Suppressor macrophage (primary cell): ENCODE data around the gene LAPTM4A.
"Not testable (repeated sequence)": the region's sequence is repeated elsewhere in the genome, so short reads cannot be mapped to it uniquely, and the experiment has no call there.

Experiments
- DNase-seq, 4 experiments: peaks; one replicate each; pipeline ENCODE4 v3.0.0-alpha.2; 2020 to 2022
- total RNA-seq, 17 experiments: gene quantifications; one replicate each; lab custom pipeline; 2026; ENCODE audit warnings: mixed read lengths in 6 of 17, inconsistent platforms in 3 of 17; lab: John Stamatoyannopoulos, UW

The LAPTM4A gene
- total RNA-seq = 67.1 to 155 (median 101) reads per million in 17 experiments

DNA sequence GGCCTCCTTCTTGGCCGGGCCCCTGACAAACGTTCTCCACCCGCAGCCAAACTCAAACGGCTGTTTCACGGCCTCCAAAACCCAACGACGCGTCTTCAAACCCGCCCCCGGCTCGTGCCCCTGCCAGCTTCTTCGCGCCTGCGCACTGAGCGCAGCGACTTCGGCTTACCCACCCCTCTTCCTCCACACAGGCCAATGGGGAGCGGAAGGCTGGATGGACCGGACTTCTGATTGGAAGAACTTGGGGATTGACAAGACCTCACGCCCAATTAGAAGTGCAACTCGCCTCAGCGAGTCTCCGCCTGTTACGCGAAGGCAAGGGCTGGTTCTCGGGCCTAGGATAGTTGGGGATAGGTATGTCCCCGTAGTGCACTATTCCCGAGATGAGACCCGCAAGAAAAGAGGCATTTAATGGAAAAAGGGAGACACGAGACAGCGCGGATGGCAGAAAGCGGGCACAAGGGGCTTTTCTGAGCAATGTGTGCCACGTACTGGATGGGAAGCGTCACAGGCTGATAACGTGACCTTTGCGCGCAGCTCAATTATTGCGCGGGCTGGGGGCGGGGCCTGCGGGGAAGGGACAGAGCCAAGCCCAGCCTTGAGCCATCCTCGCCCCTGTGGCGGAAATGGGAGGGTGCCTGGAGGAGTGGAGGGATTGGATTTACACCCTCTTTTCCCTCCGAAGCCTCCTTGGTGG lies at the start of gene LAPTM4A:
TSS of gene LAPTM4A (minus strand) at position 97 of the 697 bp plus-strand sequence. CDS start 108 bp downstream, outside the sequence.
- peak; percentile 99 to 100 (median 100) for DNase-seq

DNA sequence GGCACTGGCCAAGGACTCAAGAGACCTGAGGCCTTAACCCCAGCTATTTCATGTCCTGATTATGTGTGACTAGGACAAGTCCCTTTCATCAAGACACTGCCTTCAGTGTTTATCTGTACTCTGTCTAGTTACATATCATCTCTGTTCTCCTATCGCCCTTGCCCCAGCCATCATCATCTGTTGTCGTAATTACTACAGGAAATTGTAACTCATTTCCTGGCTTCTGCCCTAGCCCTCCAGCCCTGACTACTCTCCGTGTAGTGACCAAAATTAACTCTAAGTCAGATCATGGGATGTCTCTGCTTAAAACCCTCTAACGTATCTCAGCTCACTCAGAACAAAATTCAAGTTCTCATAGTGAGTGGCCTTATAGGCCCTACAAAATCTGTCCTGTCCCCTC lies 49.3 kb upstream of the LAPTM4A start:
- DNase-seq = no peak

DNA sequence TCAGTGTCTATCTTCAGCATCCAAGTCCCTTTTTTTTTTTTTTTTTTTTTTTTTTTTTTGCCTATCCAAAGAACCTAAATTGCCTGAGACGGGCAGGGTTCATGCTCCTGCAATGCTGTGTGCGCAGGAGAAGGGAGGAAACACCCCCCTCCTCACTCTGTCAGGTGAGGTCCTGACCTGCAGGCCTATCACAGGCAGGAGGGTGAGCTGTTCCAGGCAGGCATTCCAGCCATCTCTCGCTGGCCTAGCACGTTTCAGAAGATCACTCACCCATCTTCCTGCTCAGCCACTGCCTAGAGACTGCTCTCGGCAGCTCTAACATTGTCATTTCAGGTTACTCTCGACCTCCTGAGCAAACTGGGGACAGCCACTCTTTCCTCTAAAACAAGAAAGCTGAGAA lies 48.4 kb upstream of the LAPTM4A start:
- no peak for DNase-seq

DNA sequence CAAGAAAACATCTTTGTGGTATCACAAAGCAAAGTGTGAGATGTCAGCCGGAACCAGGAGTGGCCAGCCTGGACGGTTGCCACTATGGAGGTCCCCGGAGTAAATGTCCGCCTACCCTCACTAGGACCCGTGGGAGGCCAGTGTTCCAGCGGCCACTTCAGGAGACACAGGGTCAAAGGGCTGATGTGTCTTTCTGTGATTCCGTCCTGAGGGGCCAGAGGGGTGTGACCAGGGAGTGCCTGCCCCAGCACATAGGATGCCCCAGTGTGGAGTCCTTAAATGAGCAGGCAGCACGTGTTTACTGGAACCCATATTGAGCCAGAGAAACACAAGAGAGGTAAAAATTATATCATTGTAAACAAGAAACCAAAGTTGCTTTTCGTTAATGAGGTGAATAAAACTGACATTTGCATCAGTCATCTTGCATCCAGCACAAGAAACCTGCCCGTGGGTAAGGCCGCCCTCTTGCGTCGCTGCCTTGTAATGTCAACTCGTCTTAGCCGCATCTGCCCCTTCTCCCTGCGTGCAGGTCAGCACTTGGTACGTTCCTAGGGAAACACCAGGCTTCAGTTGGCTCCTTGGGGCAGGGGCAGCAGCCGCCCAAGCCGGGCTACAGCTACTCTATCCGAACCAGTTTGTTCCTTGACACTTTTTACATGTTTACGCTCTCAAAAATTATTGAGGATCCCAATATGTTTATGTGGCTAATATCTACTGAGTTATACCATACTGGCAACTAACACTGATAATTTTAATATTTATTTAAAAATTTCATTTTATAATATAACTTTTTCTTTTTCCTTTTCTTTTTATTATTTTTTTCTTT lies 46.7 kb upstream of the LAPTM4A start:
- peak; percentile 82 to 90 (median 88) for DNase-seq

DNA sequence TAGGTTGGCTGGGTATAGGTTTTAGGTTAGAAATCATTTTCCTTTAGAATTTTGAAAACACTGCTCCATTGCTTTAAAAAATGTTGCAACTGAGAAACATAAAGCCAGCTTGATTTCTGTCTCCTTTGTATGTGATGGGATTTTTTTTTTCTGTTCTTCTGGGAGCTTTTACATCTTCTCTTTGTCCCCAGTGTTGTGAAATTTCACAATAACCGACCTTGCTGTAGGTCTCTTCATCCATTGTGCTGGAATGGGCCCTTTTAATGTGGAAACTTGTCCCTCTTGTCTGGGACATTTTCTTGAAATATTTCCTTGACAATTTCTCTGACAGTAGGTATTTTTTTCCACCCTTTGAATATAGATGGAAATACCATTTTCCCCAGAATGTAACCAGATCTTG lies 44.0 kb upstream of the LAPTM4A start:
- no peak for DNase-seq

DNA sequence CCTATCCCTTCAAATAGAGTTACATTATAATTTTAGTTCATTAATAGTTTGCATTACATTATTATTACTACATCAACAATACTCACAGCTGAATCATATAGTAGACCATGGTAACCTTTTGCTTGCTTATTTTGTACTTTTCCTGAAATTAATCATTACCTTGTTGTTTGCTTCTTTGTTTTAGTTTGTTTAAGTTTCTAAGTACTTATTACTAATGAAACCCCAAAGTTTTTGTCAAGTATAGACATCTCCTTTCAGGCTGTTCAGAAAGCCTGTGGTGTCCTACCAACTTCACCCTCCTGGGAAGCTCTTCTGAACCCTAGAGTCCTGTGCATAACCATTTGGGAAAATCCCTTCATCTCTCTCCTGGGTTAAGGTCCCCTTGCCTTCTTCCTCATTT lies 43.5 kb upstream of the LAPTM4A start:
- DNase-seq = no peak

DNA sequence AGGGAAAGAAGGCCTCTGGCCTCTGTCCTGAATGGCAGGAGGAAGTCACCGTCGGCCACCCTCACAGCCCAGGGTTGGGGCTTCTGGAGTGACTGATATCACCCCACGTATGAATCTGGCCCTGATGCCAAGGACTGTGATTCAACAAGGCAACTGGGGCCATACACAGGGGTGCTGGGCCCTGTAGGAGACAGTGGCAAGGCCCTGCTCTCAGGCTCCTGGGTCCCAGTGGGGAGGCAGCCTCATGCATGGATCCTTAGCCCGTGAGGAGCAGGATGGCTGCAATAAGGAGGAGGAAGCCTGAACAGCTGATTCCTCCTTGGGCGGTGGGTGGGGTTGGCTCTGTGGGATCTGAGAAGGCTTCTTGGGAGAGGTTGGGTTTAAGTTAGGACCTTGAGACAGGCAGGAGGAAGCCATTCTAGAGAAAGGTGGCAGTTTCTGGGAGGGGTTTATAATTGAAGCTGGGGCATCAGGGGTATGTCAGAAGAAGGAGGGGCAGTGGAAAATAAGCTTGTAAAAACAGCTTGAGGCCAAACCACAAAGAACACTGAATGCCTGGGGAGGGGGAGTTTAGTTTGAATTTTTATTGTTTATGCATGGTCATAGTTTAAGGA lies 42.8 kb upstream of the LAPTM4A start:
- peak in 2 of 4 experiments; percentile 20 to 29 for DNase-seq

DNA sequence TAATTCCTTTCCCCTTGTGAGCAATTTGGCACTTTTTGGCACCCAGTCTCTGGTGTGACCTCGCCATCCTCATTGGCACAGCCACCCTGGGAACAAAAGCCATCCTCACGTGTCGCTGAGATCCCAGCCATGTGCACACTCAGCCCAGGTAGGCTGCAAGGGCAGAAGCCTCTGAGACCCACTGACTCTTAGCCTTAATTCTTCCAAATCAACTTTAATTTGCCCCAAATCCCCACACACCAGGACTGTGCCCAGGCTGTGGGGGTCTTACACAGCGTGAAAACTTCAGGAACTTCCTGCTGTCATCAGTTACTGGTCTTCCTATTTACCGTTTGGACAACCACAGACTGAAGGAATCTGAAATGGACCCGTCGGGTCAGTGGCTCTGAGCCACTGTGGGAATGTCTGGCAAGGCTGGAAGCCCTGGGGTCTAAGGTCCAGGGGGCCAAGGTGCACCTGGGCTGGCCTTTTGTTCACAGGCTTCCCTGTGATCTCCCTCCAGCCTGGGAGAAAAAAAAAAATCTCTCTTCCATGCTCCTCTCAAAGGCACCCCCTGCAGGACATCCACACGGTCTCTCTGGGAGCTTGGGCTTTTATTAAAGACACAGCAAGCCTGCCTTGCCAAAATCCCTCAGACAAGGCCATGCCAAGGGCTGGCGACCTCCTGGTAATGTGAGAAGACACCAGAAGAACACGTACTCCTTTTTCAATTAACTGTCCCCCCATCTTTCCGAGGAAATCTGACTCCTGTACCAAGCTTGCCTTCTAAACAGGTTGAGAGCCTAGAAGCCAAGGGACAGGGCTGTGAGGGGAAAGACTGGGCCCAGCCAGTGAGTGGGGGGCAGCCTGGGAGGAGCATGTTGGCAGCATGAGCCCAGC lies 42.1 kb upstream of the LAPTM4A start:
- peak; percentile 30 to 64 (median 52) for DNase-seq

DNA sequence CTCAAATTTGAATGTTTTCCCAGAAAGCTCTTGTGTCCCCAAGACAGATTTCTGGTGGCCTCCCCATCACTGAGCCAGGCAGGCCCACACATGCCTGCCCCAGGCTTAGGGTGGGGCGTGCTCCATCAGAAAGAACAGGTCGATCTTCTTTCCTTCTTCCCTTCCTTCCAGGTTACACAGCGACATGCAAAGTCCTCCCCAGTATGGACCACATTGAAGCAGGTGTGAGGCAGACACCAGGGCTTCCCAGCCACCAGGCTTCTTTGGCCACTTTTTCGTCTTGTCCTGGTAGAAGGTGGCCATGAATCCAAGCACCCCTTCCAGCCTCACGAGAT lies 41.4 kb upstream of the LAPTM4A start:
- no peak for DNase-seq

DNA sequence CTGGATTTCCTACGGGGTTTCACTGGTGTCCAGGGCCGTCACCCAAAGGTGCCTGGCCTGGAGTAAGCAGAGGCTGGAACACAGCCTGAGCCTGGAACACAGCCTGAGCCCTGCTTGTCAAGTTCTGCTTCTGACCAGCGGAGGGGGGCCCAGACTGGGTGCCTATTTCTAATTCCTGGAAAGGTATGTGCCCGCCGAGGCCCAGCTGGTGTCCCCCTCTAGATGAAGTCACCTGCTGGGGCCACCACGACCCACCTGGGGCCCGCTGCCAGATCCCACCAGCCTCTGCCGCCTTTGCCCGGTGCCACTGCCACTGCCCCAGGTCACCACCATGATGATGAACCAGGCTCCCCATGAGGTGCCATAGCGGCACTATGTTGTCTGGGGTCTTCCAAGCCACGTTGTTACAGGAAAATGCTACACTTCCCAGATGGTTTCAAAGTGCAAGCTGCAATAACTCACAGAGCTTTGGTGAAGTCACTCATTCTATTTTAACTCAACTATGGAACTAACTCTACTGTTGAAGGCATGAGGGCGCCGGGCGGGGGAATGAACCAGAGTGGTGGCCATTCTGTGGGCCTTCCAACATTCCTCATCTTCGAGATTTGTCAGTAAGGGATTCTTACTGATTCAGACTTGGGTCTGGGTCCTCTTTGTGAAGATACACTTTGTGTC lies 40.9 kb upstream of the LAPTM4A start:
- no peak for DNase-seq

DNA sequence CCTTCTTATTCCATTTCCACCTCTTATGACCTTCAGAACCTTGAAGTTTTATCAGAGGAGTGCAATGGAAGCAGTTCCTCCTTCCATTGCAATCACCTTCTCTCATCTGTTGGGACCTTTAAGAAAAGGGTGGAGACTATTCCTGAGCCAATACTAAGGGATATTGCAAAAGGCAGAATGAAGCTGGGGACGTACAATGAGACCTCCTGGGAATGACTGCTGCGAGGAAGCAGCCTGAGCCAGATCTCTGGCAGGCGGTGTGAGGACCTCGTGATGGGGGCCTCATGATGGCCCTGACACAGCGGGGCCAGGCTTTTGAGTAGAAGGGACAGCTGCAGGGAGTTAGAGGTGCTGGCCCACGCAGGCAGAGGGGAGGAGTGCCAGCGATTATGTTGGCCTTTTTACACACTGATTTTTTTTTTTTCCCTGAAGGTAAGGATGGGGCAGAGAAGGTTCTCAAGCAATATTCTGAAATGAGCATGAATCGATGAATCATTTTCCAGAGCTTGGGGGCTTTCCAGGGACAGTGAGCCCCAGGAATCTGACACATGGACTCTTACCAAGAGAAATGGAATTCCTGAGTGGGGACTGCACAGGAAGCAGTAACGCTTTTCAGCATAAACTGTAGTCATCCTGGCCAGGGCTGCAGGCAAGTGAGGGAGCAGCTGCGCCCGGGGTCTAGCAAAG lies 40.0 kb upstream of the LAPTM4A start:
- DNase-seq = no peak

DNA sequence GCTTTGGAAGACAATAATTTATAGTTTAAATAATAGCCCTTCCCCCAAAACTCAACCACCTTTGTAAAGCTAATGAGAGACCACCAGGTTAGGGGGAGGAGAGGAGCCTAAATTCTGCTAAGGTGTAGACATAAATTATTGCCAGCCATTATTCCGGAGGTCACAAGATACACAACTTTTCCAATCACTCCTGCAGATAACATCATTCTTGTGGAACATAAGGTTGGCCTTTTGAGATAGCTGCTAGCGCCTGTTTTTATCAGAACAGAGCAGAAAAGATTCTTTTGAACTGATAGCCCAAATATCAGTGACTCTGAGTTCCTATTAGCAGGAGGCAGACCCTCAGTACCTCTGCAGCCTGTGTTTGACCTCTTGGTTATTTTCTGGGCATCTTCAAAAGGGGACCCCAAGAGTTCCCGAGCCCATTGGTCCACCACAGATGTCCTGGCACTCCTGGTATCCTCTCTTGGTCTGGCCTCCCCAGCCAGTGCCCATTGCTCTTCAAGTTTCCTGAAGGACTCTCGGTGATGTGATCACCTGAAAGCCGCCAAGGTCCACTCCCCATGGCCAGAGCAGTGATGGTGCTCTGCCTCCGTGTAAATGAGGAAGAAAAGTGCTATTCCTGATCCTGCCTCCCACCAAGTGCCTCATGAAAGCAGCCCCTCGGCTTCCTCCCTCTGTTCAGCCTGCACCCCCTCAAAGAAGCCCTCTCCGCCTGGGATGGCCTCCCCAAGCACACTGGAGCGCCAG lies 38.5 kb upstream of the LAPTM4A start:
- no peak for DNase-seq

DNA sequence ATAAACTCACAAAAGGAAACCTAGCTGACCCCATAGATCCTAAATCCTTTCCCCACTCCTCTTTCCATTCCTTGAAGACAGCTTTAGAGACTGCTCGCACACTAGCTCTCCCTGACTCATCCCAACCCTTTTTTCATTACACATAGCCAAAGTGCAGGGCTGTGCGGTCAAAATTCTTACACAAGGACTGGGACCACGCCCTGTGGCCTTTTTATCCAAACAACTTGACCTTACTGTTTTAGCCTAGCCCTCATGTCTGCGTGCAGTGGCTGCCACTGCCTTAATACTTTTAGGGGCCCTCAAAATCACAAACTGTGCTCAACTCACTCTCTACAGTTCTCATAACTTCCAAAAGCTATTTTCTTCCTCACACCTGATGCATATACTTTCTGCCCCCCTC lies 34.5 kb upstream of the LAPTM4A start:
- DNase-seq = not testable (repeated sequence)

DNA sequence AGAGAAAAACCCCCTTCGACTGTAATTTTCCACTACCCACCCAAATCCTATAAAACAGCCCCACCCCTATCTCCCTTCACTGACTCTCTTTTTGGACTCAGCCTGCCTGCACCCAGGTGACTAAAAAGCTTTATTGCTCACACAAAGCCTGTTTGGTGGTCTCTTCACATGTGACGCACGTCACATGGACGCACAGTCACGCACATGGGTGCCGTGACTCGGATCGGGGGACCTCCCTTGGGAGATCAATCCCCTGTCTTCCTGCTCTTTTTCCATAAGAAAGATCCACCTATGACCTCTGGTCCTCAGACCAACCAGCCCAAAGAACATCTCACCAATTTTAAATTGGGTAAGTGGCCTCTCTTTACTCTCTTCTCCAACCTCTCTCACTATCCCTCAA lies 31.4 kb upstream of the LAPTM4A start:
- DNase-seq = not testable (repeated sequence)

DNA sequence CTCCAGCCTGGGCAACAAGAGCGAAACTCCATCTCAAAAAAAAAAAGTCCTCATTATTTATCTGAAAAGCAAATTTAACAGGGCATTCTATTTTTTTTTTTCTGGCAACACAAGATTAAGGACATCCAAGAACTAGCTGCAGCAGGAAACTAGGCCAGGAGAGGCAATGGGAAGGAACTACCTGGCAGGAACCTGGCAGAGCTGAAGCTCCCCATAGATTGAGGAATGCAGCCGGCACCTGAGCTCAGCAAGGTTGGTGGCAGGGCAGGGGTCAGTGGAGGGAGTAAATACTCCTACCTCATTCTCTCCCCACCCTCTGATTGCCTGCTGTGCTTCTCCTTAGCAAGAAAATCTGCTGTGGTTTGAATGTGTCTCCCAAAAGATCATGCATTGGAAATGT lies 30.4 kb upstream of the LAPTM4A start:
- no peak for DNase-seq

DNA sequence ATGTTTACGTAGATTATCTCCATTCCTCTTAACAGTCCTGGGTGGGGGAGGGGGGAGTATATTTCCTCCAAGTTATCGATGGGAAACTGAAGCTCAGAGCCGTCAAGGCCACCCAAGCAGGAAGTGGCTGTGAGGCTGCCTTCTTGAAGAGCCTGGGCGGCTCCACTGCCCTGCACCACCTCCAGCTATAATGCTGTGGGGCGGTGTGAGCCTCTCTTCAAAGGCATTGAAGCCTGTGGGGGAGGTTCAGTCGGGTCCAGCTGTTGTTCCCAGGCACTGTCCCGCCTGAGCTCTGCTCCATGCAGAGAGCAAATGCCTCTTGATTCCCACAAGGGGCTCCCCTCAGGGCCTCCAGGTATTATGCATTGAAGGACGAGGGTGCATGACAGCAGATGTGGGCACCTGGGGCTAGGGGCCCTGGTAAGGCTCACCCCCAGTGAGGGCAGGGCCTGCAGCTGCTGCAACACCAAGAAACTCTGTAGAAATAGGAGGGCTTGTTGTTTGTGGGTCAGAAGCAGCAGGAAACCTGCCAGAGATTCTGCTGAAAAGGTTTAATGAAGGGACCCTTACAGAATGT lies 29.5 kb upstream of the LAPTM4A start:
- DNase-seq = no peak

DNA sequence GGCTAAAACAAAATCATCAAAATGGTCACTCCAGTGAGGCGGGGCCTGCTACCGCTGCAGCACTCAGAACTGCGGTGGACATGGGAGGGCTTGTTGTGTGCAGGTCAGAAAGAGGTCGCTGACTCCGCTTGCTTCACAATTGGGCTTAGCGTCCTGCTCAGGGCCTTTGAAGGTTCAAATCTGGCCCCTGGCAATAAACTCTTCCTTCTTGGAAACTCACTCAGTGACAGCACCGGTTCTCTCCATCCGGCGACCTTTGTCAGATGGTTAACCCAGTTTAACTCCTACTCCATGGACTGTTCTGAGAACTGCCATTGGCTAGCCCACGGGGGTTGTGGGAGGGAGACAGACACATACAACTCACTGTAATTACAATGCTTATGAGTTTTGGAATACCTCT lies 29.0 kb upstream of the LAPTM4A start:
- DNase-seq = no peak

DNA sequence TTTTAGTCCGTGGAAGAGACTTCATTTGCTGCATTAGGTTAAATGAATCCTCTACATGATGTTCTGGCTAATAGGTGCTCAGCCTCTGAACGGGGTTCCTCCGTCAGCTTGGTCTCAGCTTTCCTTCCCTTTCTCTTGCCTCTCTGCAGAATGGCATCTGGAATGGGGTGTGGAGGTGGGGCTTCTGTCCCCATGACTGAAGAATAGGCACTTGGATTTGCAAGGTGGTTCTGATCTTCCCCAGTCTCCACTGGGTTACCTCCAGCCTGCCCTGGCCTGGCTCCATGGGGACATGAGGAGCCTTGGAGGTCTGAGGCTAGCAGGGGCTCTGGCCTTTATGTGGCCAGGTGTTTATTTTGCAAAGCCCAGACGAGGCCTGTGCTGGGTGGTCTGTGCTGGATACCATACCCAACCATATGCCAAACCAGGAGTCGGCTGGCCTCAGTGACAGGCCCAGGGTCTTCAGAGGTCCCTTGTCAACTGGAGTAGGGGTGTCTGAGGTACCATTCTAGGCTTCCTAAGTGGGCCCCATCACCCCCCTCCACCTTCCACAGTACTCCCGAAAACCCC lies 28.2 kb upstream of the LAPTM4A start:
- no peak for DNase-seq

DNA sequence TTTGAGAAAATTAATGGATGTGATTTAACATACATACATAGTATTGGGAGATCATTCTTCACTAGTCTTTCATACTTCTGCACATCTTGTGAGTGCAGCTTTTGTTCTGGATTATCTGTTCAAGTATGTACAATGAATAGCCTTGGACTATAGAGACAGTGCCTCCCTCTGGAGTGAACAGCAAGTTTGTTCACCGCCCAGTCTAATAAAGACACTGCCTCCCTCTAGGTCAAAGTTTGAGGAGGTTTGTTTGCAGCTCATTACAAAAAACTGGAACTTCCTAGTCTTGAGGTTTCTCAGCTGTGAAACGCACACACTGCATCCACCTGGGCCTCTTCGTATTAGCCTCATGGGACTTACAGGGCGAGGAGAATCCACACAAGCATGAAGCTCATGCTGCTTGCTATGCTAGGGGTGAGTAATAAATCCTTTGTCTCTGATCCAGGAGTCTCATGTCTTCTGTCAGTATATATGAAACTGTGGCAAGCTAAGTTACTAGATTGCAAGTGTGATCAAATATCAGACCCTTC lies 26.0 kb upstream of the LAPTM4A start:
- no peak for DNase-seq

DNA sequence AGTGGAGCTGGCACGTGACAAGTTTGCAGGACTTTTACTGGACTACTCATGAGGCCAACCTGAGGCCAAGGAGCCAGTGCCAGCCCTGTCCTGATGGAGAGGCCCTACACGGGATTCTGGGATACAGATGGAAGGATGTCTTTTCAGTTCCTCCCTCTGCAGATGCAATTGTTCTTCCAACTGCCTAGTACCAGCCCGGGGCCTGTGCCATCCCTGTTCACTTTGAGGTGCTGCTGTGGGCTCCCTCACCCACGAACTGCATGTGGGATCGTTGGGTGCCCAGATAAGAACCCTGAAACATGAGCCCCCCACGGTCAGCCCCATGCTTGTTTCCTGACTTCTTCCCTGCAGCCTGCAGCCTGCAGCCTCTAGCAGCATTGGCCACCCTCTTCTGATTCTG lies 25.3 kb upstream of the LAPTM4A start:
- no peak for DNase-seq
